Measurements from ENCODE around the gene CDCA7L.

Gene CDCA7L

GRCh38 chr7:21945454-21946221 is at the start of gene CDCA7L:
Gene CDCA7L (minus strand): TSS chr7:21945899. CDS start chr7:21945804, 95 bp downstream.
- peak; percentile 76 for DNase-seq (ENCODE audit: low read depth)

GRCh38 chr7:21986096-21986495 is 40.4 kb upstream of the CDCA7L start:
- no peak for DNase-seq (ENCODE audit: low read depth)

- no peak for DNase-seq (ENCODE audit: low read depth)
These were observed 38.3 kb upstream of the CDCA7L start for GRCh38 chr7:21984042-21984441.

GRCh38 chr7:21983056-21983455 is 37.4 kb upstream of the CDCA7L start:
- no peak for DNase-seq (ENCODE audit: low read depth)

- no peak for DNase-seq (ENCODE audit: low read depth)
These were observed 35.8 kb upstream of the CDCA7L start for GRCh38 chr7:21981524-21981923.

- DNase-seq (ENCODE audit: low read depth), result no peak
These were observed 35.3 kb upstream of the CDCA7L start for GRCh38 chr7:21980926-21981500.

- no peak for DNase-seq (ENCODE audit: low read depth)
These were observed 26.7 kb upstream of the CDCA7L start for GRCh38 chr7:21972397-21972784.

- no peak for DNase-seq (ENCODE audit: low read depth)
These were observed 26.2 kb upstream of the CDCA7L start for GRCh38 chr7:21971780-21972396.

GRCh38 chr7:21969822-21970221 is 24.1 kb upstream of the CDCA7L start:
- DNase-seq (ENCODE audit: low read depth), result no peak

- DNase-seq (ENCODE audit: low read depth), result peak; percentile 19
These were observed 21.9 kb upstream of the CDCA7L start for GRCh38 chr7:21967598-21968003.

GRCh38 chr7:21966271-21966670 is 20.6 kb upstream of the CDCA7L start:
- DNase-seq (ENCODE audit: low read depth), result no peak

- DNase-seq (ENCODE audit: low read depth), result no peak
These were observed 19.6 kb upstream of the CDCA7L start for GRCh38 chr7:21965291-21965690.

GRCh38 chr7:21962677-21963076 is 17.0 kb upstream of the CDCA7L start:
- no peak for DNase-seq (ENCODE audit: low read depth)

GRCh38 chr7:21960922-21961321 is 15.2 kb upstream of the CDCA7L start:
- DNase-seq (ENCODE audit: low read depth), result peak; percentile 87

- no peak for DNase-seq (ENCODE audit: low read depth)
These were observed 13.7 kb upstream of the CDCA7L start for GRCh38 chr7:21959387-21959776.

GRCh38 chr7:21953781-21954180 is 8.1 kb upstream of the CDCA7L start:
- no peak for DNase-seq (ENCODE audit: low read depth)

GRCh38 chr7:21948887-21949540 is 3.3 kb upstream of the CDCA7L start:
- DNase-seq (ENCODE audit: low read depth), result no peak

- DNase-seq (ENCODE audit: low read depth), result no peak
These were observed 2.7 kb upstream of the CDCA7L start for GRCh38 chr7:21948364-21948763.

- no peak for DNase-seq (ENCODE audit: low read depth)
These were observed 2.2 kb upstream of the CDCA7L start for GRCh38 chr7:21947946-21948345.

- no peak for DNase-seq (ENCODE audit: low read depth)
These were observed 1.4 kb upstream of the CDCA7L start for GRCh38 chr7:21947056-21947455.

- peak; percentile 24 for DNase-seq (ENCODE audit: low read depth)
These were observed 567 bp upstream of the CDCA7L start for GRCh38 chr7:21946222-21946709.

GRCh38 chr7:21944616-21945453 is 864 bp downstream of the CDCA7L start:
- DNase-seq (ENCODE audit: low read depth), result no peak

Data from EH (cell line).